Measurements from ENCODE around the gene GPC6.

The GPC6 gene

GRCh38 chr13:94181461-94182107 lies 955.0 kb downstream of the GPC6 start:
- TF ChIP-seq POLR2AphosphoS5 (IDR thresholded peaks at IDR 0.05; ENCODE audit: low read depth, low read length) = no peak
- no peak for TF ChIP-seq TAF1 (IDR thresholded peaks at IDR 0.05; ENCODE audit: borderline replicate concordance, low read depth, low read length)
- no peak for TF ChIP-seq POLR2A (IDR thresholded peaks at IDR 0.05; ENCODE audit: low read depth, low read length)
- DNase-seq (ENCODE audit: insufficient read length) (no peak), FAIRE-seq (no peak)

- DNase-seq (ENCODE audit: insufficient read length) = no peak
- FAIRE-seq = no peak
- TF ChIP-seq POLR2AphosphoS5 (IDR thresholded peaks at IDR 0.05; ENCODE audit: low read depth, low read length) (no peak), TAF1 (IDR thresholded peaks at IDR 0.05; ENCODE audit: borderline replicate concordance, low read depth, low read length) (no peak), POLR2A (IDR thresholded peaks at IDR 0.05; ENCODE audit: low read depth, low read length) (no peak)
Observed at GRCh38 chr13:94182185-94182761, 955.7 kb downstream of the GPC6 start.

- DNase-seq (ENCODE audit: insufficient read length) = no peak
- TF ChIP-seq POLR2A (IDR thresholded peaks at IDR 0.05; ENCODE audit: low read depth, low read length) = no peak
- no peak for TF ChIP-seq TAF1 (IDR thresholded peaks at IDR 0.05; ENCODE audit: borderline replicate concordance, low read depth, low read length)
- TF ChIP-seq POLR2AphosphoS5 (IDR thresholded peaks at IDR 0.05; ENCODE audit: low read depth, low read length) = no peak
- FAIRE-seq = no peak
Observed at GRCh38 chr13:94186470-94186869, 959.9 kb downstream of the GPC6 start.

DNA sequence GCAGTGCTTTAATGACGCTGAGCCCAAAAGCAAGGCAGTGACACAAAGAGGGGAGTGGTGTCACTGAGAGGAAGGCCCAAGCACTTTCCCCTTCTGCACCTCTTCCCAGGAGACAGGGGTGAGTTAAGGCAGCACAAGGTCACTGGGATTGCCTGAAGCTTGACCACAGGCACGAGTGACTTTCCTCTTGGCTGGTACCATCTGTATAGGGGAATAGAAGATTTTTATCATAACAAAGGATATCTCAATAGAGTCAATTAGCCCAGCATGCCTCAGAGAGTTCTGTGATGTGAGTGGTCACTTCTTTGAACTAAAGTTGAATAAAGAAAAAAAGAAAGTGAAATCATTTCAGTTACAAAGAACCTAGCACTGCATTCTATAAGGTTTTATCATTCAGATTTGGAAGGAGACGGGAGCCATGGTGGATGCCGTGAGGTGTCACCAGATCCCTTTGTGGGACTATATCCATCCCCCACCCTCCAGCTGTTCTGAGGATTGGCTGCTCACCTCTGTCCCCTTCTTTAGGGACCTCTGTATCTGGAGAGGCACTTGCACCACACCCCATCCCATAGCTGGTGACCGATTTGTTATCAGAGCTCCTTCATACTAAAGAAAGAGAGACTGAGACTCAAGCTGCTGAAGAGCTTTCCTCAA lies 961.7 kb downstream of the GPC6 start:
- no peak for FAIRE-seq
- DNase-seq (ENCODE audit: insufficient read length) = no peak
- TF ChIP-seq POLR2A (IDR thresholded peaks at IDR 0.05; ENCODE audit: low read depth, low read length) (no peak), TAF1 (IDR thresholded peaks at IDR 0.05; ENCODE audit: borderline replicate concordance, low read depth, low read length) (no peak), POLR2AphosphoS5 (IDR thresholded peaks at IDR 0.05; ENCODE audit: low read depth, low read length) (no peak)

GRCh38 chr13:94192431-94192975 lies 965.9 kb downstream of the GPC6 start:
- DNase-seq (ENCODE audit: insufficient read length) = no peak
- FAIRE-seq = peak; percentile 24
- TF ChIP-seq POLR2A (IDR thresholded peaks at IDR 0.05; ENCODE audit: low read depth, low read length) (no peak), POLR2AphosphoS5 (IDR thresholded peaks at IDR 0.05; ENCODE audit: low read depth, low read length) (no peak), TAF1 (IDR thresholded peaks at IDR 0.05; ENCODE audit: borderline replicate concordance, low read depth, low read length) (no peak)

DNA sequence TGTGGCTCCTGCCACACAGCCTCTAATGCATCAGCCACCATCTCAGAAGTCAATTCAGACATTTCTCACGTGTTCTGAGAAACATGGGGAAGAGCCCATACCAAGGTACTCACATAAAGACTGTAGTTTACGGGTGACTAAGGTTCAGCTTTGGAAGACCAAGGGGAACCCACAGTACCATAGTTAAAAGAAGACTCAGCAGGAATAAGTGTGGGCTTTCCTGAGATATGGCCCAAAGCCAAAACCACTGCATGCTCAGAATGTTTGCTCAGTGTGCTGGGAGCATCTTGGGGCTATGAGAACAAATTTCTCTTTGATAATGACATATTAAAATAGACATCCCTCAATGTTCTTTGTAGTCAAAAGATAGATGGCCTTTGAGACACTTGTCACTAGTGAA lies 969.1 kb downstream of the GPC6 start:
- TF ChIP-seq POLR2AphosphoS5 (IDR thresholded peaks at IDR 0.05; ENCODE audit: low read depth, low read length) = no peak
- TF ChIP-seq POLR2A (IDR thresholded peaks at IDR 0.05; ENCODE audit: low read depth, low read length) = no peak
- TF ChIP-seq TAF1 (IDR thresholded peaks at IDR 0.05; ENCODE audit: borderline replicate concordance, low read depth, low read length) = no peak
- no peak for FAIRE-seq
- no peak for DNase-seq (ENCODE audit: insufficient read length)

DNA sequence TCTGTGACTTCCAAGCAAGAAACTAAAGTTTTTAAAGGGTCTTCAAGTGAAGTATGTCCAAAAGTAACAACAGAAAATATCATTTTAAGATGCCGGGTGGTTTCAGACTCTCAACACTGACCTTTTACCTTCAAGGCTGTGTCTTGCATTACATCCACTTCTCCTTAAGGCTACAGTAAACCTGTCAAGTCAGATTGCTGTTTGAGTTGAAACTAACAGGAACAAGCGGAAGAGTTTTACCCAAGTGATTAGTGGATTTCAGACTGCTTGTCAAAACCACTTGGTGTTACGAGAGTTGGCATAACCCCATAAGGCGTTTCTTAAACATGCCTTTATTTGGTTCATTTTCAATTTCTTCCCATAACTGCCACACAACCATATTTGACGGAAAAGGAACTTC lies 969.8 kb downstream of the GPC6 start:
- TF ChIP-seq TAF1 (IDR thresholded peaks at IDR 0.05; ENCODE audit: borderline replicate concordance, low read depth, low read length) (no peak), POLR2AphosphoS5 (IDR thresholded peaks at IDR 0.05; ENCODE audit: low read depth, low read length) (no peak), POLR2A (IDR thresholded peaks at IDR 0.05; ENCODE audit: low read depth, low read length) (no peak)
- FAIRE-seq (no peak), DNase-seq (ENCODE audit: insufficient read length) (no peak)

DNA sequence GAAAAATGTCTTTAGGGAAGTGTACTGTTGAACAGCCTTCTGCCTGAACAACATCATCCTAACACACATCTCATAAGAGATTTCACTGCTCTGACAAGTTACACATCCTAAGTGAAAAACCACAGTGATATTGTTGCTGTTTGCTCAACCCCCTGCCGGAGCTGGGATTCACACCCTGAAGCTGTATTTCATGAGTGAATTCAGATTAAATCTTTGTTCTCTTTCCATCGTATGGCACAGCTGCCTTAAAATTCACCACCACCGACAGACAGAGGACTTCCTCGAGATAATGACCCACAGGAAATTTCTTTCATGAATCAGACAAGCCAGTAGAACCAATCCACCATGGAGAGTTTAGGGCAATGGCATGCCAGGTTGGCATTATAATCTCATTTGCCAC lies 972.1 kb downstream of the GPC6 start:
- FAIRE-seq = no peak
- TF ChIP-seq TAF1 (IDR thresholded peaks at IDR 0.05; ENCODE audit: borderline replicate concordance, low read depth, low read length) (no peak), POLR2AphosphoS5 (IDR thresholded peaks at IDR 0.05; ENCODE audit: low read depth, low read length) (no peak), POLR2A (IDR thresholded peaks at IDR 0.05; ENCODE audit: low read depth, low read length) (no peak)
- no peak for DNase-seq (ENCODE audit: insufficient read length)

DNA sequence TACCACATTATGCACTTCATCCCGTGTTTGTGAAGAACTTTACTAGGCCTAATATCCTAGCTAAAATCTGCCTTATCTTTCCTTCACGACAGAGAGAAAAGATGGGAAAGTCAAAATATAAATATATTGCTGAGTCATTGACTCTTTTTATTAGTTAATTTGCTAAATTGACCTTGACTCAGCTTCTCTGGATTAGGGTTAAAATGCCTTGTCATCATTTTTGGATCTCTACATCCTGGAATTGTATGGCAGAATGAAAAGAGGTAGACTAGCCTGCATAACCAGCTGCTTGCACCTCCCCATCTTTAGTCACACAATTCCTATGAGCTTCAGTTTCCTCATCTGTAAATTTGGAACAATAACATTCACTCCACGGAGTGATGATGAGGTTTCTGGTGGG lies 972.5 kb downstream of the GPC6 start:
- FAIRE-seq = no peak
- no peak for TF ChIP-seq TAF1 (IDR thresholded peaks at IDR 0.05; ENCODE audit: borderline replicate concordance, low read depth, low read length)
- no peak for TF ChIP-seq POLR2AphosphoS5 (IDR thresholded peaks at IDR 0.05; ENCODE audit: low read depth, low read length)
- TF ChIP-seq POLR2A (IDR thresholded peaks at IDR 0.05; ENCODE audit: low read depth, low read length) = no peak
- no peak for DNase-seq (ENCODE audit: insufficient read length)

DNA sequence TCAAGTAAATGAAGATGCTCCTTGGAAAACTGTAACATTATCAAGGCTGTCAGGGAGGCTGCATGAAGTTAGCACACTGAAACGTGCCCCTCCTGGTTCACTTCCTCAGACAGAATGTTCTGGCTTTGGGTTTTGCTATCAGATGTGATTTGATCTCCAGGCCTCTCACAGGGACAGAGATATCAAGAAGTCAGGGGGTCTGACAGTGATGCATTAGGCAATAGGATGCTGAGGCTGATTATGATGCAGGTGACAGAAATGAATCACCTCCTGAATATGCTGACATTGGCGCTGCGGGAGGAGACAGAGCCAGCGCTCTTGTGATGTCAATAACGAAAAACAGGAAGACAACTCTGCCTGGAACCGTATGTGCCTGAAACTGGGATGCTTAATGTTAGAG lies 974.4 kb downstream of the GPC6 start:
- TF ChIP-seq TAF1 (IDR thresholded peaks at IDR 0.05; ENCODE audit: borderline replicate concordance, low read depth, low read length) (no peak), POLR2AphosphoS5 (IDR thresholded peaks at IDR 0.05; ENCODE audit: low read depth, low read length) (no peak), POLR2A (IDR thresholded peaks at IDR 0.05; ENCODE audit: low read depth, low read length) (no peak)
- DNase-seq (ENCODE audit: insufficient read length) = no peak
- no peak for FAIRE-seq

DNA sequence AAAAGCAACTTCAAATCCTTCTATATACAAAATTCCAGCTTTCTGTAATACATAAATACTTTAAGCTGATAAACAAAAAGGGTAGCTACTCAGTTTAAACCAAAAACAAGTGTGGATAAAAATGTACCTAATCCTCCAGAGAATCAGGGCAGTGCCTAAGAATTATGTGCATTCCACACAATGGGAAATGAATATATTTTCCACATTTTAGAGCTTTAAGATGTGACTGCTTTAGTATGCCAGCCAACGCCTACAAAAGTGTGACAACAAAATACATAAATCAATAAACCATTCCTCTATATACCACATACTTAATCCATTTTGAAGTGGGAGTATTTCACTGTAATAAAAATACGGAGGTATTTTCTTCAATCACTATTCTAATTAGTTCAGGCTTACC lies 977.6 kb downstream of the GPC6 start:
- DNase-seq (ENCODE audit: insufficient read length) (no peak), FAIRE-seq (no peak)
- TF ChIP-seq POLR2AphosphoS5 (IDR thresholded peaks at IDR 0.05; ENCODE audit: low read depth, low read length) = no peak
- no peak for TF ChIP-seq TAF1 (IDR thresholded peaks at IDR 0.05; ENCODE audit: borderline replicate concordance, low read depth, low read length)
- TF ChIP-seq POLR2A (IDR thresholded peaks at IDR 0.05; ENCODE audit: low read depth, low read length) = no peak

GRCh38 chr13:94204946-94205345 lies 978.3 kb downstream of the GPC6 start:
- FAIRE-seq (no peak), DNase-seq (ENCODE audit: insufficient read length) (no peak)
- TF ChIP-seq POLR2AphosphoS5 (IDR thresholded peaks at IDR 0.05; ENCODE audit: low read depth, low read length) = no peak
- TF ChIP-seq TAF1 (IDR thresholded peaks at IDR 0.05; ENCODE audit: borderline replicate concordance, low read depth, low read length) = no peak
- TF ChIP-seq POLR2A (IDR thresholded peaks at IDR 0.05; ENCODE audit: low read depth, low read length) = no peak
